Astrocyte (in vitro differentiated cells and primary cell): ENCODE measurements around the gene RFC3.

Experiments used
- EZH2 ChIP-seq: IDR thresholded peaks from 2 replicates; pipeline ENCODE4 v1.6.1; 2012; ENCODE audit warnings: mild to moderate bottlenecking, low read length, inconsistent platforms; ENCODE audit not compliant: insufficient read depth
- TF ChIP-seq, protein P1 (sequence below): IDR thresholded peaks from 2 replicates; pipeline ENCODE4 v1.5.1; 2011; ENCODE audit warnings: low read depth, mild to moderate bottlenecking, inconsistent platforms, low read length, moderate library complexity; ENCODE audit not compliant: insufficient read depth

DNA sequence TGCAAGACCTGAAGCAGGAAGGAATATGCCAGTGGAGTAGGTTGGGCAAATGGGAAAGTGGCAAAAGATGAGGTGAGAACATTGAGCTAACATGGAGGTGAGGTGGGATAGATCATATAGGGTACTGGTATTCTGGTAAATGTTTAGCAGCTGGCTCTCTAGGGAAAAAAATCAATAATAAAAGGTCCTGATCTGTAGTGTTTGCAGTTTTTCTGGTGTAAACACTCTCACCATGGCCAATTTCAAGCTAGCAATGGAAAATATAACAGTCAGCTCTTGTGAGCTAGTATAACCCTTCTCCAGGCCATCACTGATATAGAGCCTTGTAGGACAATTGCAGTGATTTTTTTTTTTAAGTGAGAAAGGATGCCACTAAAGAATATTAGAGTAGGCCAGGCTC is 31.3 kb downstream of the RFC3 start:
- TF ChIP-seq, protein P1, sequence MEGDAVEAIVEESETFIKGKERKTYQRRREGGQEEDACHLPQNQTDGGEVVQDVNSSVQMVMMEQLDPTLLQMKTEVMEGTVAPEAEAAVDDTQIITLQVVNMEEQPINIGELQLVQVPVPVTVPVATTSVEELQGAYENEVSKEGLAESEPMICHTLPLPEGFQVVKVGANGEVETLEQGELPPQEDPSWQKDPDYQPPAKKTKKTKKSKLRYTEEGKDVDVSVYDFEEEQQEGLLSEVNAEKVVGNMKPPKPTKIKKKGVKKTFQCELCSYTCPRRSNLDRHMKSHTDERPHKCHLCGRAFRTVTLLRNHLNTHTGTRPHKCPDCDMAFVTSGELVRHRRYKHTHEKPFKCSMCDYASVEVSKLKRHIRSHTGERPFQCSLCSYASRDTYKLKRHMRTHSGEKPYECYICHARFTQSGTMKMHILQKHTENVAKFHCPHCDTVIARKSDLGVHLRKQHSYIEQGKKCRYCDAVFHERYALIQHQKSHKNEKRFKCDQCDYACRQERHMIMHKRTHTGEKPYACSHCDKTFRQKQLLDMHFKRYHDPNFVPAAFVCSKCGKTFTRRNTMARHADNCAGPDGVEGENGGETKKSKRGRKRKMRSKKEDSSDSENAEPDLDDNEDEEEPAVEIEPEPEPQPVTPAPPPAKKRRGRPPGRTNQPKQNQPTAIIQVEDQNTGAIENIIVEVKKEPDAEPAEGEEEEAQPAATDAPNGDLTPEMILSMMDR: no peak
- no peak for TF ChIP-seq EZH2
